Measurements from ENCODE around the gene SEMA5A. TPM values are rescaled to one million over a fixed set of nuclear protein-coding genes. Genes with fewer than 3 reads are reported as not detected.

Gene SEMA5A
- total RNA-seq, 1 experiment from 2014 or later, result 9.3 TPM

- Mint-ChIP-seq H3K4me1 (0 out of 2 replicates have a peak, but pooled peaks cover 3% of the 10 kb centered on the region), H3K36me3 (peaks cover 31% of the 10 kb centered on the region), H3K9me3 (peaks cover 43% of the 10 kb centered on the region), H3K4me3 (no peak overlapping the region), H3K27me3 (ENCODE audit: low read depth) (no peaks in the 10 kb centered on the region), H3K27ac (no peak overlapping the region)
- DNase-seq (ENCODE audit: low spot score), result no peak
- no peak for ATAC-seq
- TF ChIP-seq SP1 (CRISPR knock-in tag; conservative IDR thresholded peaks at IDR 0.05) (no peak), ZNF396 (CRISPR knock-in tag; IDR thresholded peaks at IDR 0.05; ENCODE audit: borderline replicate concordance) (no peak), ZNF416 (CRISPR knock-in tag; IDR thresholded peaks at IDR 0.05) (no peak), GTF2I (CRISPR knock-in tag; conservative IDR thresholded peaks at IDR 0.05) (0 out of 2 replicates have a peak, but pooled peaks have one; percentile 45)
- TF ChIP-seq, protein P1, sequence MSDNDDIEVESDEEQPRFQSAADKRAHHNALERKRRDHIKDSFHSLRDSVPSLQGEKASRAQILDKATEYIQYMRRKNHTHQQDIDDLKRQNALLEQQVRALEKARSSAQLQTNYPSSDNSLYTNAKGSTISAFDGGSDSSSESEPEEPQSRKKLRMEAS (CRISPR knock-in tag; IDR thresholded peaks at IDR 0.05), result no peak
- POLR2A ChIA-PET, result no interaction called here
- CTCF ChIA-PET, result no interaction called here
Measured at GRCh38 chr5:9444346-9444745, 101.5 kb downstream of the SEMA5A start.

DNA sequence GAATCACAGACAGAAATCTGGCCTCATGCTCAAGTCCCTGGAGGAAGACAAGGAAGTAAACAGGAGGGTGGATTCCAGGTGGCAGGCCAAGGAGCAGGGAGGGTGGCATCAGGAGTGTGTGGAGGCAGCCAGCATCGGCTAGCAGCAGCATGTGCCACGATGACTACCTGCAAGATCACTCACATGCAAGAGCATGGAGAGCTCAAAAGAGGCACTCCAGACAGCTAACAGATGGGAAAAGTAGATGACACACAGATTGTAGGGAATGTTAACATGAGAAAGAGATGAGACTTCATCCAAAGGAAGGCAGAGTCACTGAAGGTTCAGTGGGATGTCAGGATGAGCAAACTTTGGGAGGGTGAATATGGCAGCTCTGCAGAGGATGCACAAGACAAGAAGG lies 104.3 kb downstream of the SEMA5A start:
- H3K36me3 Mint-ChIP-seq, result peaks cover 25% of the 10 kb centered on the region

DNA sequence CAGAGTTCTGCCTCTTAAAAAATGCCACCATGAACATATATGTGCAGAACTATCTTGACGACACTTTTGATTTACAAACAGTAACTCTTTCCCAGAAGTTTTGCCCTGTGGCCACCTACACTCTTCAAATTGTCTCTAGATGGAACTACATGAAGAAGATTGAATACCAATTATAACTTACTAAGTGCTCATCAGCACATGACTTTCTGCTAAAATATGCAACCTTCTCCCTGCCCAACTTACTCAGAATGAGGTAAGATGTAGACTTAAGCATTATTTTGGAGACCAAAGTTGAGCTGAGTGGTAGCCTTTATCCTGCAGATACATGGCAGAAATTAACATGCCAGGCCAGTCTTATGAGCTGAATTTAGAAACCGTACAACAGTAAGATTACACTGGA lies 105.4 kb downstream of the SEMA5A start:
- H3K27ac Mint-ChIP-seq, result no peak overlapping the region
- TF ChIP-seq ZNF532 (CRISPR knock-in tag; IDR thresholded peaks at IDR 0.05; ENCODE audit: borderline replicate concordance), result no peak
- H3K36me3 Mint-ChIP-seq, result peaks cover 25% of the 10 kb centered on the region
- ATAC-seq, result no peak
- H3K4me3 Mint-ChIP-seq, result no peak overlapping the region
- DNase-seq (ENCODE audit: low spot score), result no peak
- ChIA-PET CTCF (no interaction called here), POLR2A (no interaction called here)
- no peaks in the 10 kb centered on the region for H3K27me3 Mint-ChIP-seq (ENCODE audit: low read depth)
- no peaks in the 10 kb centered on the region for H3K4me1 Mint-ChIP-seq
- peaks cover 34% of the 10 kb centered on the region for H3K9me3 Mint-ChIP-seq

More for the DNA sequence above, 104.3 kb downstream of the SEMA5A start:
- Mint-ChIP-seq H3K27me3 (ENCODE audit: low read depth) (no peaks in the 10 kb centered on the region), H3K4me3 (no peak overlapping the region), H3K9me3 (peaks cover 34% of the 10 kb centered on the region), H3K27ac (no peak overlapping the region), H3K4me1 (no peaks in the 10 kb centered on the region)
- ATAC-seq, result no peak
- no peak for DNase-seq (ENCODE audit: low spot score)
- ChIA-PET POLR2A (no interaction called here), CTCF (no interaction called here)
- TF ChIP-seq, protein P2, sequence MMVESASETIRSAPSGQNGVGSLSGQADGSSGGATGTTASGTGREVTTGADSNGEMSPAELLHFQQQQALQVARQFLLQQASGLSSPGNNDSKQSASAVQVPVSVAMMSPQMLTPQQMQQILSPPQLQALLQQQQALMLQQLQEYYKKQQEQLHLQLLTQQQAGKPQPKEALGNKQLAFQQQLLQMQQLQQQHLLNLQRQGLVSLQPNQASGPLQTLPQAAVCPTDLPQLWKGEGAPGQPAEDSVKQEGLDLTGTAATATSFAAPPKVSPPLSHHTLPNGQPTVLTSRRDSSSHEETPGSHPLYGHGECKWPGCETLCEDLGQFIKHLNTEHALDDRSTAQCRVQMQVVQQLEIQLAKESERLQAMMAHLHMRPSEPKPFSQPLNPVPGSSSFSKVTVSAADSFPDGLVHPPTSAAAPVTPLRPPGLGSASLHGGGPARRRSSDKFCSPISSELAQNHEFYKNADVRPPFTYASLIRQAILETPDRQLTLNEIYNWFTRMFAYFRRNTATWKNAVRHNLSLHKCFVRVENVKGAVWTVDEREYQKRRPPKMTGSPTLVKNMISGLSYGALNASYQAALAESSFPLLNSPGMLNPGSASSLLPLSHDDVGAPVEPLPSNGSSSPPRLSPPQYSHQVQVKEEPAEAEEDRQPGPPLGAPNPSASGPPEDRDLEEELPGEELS (CRISPR knock-in tag; IDR thresholded peaks at IDR 0.05), result no peak
- TF ChIP-seq NR3C1 (CRISPR knock-in tag; conservative IDR thresholded peaks at IDR 0.05; ENCODE audit: low read depth) (no peak), JAZF1 (CRISPR knock-in tag; IDR thresholded peaks at IDR 0.05) (no peak), ZNF232 (CRISPR knock-in tag; IDR thresholded peaks at IDR 0.05) (no peak)

GRCh38 chr5:9439531-9440292 lies 106.2 kb downstream of the SEMA5A start:
- no peaks in the 10 kb centered on the region for H3K4me1 Mint-ChIP-seq
- no peak overlapping the region for H3K27ac Mint-ChIP-seq
- peaks cover 30% of the 10 kb centered on the region for H3K9me3 Mint-ChIP-seq
- ChIA-PET CTCF (no interaction called here), POLR2A (no interaction called here)
- H3K27me3 Mint-ChIP-seq (ENCODE audit: low read depth), result no peaks in the 10 kb centered on the region
- peaks cover 21% of the 10 kb centered on the region for H3K36me3 Mint-ChIP-seq
- H3K4me3 Mint-ChIP-seq, result no peak overlapping the region
- DNase-seq (ENCODE audit: low spot score), result no peak
- ATAC-seq, result no peak
- no peak for TF ChIP-seq TP53 (CRISPR knock-in tag; IDR thresholded peaks at IDR 0.05)
- no peak for TF ChIP-seq ZNF532 (CRISPR knock-in tag; IDR thresholded peaks at IDR 0.05; ENCODE audit: borderline replicate concordance)
- TF ChIP-seq, protein P3, sequence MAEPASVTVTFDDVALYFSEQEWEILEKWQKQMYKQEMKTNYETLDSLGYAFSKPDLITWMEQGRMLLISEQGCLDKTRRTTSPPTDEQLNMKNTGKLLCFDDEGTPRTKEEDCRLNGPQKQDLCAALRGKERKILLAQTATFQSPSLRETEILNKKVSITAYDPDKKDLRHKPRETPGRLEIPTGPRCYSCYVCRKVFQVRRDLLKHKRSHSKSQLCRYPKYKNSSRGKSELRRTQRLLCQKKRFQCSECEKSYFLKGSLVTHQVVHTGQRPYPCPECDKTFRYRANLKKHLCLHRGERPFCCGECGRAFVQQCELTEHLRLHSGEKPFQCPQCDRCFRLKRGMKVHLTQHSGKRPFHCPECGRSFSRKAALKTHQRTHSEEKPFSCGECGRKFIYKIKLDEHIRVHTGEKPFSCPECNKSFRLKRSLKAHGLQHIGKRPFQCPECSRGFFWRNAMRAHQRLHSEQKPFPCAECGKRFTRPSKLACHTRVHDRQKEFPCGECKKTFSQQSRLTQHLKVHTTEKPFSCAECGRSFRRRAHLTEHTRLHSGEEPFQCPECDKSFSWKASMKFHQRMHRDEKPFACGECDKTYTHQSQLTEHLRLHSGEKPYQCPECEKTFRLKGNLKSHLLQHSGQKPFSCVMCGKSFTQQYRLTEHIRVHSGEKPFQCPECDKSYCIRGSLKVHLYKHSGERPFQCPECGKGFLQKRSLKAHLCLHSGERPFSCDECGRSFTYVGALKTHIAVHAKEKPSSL (CRISPR knock-in tag; conservative IDR thresholded peaks at IDR 0.05), result no peak
- no peak for TF ChIP-seq E2F4 (CRISPR knock-in tag; IDR thresholded peaks at IDR 0.05; ENCODE audit: borderline replicate concordance, low read depth)

Data from WTC11 (cell line).